NCI-H187 treated with DMSO at 0.1 percent for 48 hours (cell line): Measurements from ENCODE around the gene PRKG1.
"Not testable (repeated sequence)": the region's sequence is repeated elsewhere in the genome, so short reads cannot be mapped to it uniquely, and the experiment has no call there.

ENCODE experiments used
- DNase-seq: peaks from one replicate; lab custom pipeline; 2025; lab: John Stamatoyannopoulos, UW

The PRKG1 gene

DNA sequence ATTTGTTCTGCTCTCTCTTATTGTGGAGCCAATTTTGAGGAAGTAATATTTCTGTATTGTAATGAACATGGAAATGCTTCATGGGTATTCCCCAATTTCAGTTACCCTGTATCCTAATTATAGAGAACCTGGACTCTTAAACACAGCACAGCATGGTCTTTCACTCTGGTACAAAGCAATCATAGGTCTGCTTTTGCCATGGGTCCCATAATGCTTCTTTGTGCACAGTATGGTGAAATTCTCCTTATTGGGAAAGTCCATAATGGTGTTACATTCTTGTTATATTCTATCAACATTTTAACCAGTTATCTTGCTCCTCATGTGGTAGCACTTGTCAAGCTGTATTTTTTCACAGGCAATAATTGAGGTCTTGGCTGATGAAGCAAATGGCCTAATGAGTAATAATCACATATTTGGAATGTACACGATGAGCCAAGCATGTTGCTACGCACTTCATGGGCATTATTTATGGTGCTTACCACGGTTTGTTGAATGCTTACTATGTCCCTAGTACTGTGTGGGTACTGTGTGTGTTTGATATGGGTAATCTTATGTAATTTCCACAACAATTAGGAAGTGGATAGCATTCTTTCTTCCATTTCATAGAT is 42.9 kb downstream of the PRKG1 start:
- no peak for DNase-seq

DNA sequence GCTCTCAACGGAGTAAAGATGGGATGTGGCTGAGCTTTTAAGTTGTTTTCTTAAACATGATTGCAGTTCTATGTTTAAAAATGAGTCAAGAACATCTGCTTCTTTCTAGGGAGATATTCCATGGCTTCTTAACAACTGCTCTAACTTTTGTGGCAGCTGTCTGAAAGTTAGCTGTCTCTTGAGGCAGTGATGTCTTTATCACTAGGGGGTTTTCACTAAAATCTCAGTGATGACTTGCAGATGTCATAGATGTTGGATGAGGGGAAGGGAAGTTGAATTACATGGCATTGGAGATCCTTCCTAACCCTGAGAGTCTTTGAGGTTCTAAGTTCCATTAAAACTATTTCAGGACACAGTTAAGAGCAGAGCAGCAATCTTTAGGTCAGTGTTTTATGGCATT is 43.5 kb downstream of the PRKG1 start:
- no peak for DNase-seq

DNA sequence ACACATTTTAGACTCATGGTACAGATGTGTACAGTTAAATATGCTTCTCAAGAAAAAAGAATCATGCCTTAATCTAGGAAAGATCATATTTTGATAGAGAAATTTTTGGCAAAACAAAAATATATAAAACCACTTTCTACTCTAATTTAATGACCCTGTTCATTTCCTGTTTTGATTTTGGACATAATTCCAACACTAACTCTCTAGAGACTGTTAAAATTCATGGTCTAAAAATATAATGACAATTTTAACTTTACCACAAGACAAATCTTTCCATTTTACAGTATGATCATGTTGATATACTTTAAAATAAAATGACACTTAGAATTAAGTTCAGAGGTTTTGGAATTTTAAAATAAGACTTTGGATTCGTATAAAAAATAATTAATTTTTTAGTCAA is 45.2 kb downstream of the PRKG1 start:
- no peak for DNase-seq

DNA sequence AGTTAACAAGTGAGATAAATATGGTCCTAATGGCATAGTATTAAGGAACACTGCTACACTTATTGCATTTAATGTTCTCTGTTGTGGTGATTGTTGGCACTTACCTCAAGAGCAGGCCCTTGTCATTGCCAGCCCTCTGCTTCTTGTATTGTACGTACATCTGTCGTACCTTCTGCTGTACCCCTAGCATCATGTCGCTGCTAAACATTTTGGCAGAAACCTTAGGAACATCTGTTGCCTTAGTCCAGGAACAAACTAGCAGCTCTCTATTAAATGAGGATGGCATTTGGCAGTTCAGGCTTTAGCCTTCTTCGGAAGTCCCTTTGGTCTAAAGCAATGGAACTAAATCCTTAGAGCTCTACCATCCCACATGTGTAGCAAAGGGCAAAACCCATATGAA is 47.6 kb downstream of the PRKG1 start:
- no peak for DNase-seq

DNA sequence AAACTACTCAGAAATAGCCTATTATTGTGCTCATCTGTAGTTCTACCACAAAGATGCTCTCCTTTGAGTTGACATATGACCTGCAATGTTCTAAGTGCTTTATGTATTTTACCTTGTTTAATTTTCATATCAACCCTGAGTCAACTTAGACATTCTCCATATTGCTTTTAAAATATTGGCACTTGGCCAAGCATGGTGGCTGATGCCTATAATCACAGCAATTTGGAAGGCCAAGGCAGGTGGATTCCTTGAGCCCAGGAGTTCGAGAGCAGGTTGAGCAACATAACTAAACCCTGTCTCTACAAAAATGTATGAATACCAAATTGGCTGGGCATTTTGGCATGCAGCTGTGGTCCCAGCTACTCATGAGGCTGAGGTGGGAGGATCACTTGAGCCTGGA is 50.6 kb downstream of the PRKG1 start:
- DNase-seq = no peak

DNA sequence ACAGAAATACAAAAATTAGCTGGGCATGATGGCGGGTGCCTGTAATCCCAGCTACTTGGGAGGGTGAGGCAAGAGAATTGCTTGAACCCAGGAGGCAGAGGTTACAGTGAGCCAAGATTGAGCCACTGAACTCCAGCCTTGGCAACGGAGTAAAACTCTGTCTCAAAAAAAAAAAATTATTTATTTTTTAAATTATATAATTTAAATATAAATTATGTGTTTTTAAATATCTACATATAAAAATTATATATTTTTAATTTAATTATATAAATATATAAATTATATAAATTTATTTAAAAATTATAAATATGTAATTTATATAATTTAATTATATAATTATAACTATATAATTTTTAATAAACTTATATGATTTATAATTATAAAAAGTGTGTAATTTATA is 51.2 kb downstream of the PRKG1 start:
- DNase-seq = no peak

DNA sequence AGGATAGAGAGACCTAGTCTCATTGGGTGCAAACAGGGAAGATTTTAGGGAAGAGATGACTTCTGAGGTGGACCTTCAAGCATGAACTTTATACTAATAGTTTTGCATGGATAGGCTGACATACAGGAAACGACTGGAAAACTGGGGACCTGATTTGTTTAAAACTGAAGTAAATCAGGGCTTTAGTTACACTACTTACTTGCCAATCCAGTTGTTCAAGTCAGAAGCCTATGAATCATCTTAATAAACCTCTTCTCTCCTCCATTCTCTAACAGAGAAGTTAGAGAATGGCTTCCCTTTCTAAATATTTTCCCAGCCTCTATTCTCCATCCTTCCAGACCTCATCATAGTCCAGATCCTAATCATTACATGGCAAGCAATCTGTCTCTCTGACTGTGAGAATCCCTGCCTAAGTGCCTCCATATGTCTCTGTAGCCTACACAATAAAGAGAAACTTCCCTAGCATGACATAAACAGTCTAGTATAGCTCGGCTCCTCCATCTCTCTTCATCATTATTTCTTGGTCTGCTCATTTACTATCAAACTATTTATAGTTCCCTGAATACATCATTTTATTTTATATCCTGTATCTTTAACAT is 55.8 kb downstream of the PRKG1 start:
- DNase-seq = no peak

DNA sequence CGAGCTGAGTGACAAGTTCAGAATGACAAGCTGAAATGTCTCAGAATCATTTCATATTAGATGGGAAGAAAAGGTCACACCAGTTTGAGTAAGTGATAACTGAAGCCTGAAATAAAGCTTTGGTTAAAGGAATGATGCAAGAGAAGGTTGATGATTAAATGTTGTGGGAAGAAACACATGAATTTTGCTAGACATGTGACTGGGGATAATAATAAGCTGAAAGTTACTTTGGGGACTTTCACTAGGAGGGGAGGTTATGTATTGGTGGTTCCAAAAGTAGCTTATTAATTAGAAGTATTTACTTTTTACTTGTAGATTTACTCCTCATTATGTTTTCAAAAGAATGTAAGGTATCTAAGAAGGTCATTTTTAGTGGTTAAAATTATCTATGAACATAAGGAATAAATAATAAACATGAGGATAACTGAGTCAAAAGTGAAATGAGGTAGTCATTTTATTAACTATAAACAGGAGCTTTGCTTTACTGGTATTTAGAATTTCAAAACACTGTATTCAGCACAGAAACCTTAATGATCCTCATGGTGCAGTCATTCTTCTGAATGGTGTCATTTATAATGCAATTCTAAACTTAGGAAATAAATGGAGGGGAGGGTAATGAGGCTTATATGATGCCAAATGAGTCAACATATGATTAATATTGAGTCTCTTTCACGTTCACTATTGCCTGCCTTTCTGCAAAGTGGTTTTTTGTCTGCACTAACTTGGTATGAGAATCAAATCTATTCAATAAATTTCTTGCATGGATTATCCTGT is 63.7 kb downstream of the PRKG1 start:
- DNase-seq = no peak

DNA sequence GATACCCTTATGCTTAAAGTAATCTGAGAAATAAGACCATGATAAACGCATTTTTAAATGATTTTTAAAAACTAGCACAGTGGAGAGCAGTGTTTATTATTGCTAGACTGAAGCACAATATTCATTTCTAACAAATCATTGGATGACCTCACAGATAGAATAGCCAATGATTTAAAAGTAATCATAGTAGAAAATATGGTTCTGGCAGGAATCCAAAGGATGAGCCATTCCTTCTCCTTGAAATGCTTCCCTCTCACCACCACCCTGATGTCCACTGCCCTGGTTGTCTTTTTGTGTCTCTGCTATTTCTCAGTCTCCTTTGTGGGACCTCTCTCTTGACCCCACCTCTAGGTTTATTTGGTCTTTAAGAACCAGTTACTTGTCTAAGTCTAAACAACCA is 64.9 kb downstream of the PRKG1 start:
- no peak for DNase-seq

DNA sequence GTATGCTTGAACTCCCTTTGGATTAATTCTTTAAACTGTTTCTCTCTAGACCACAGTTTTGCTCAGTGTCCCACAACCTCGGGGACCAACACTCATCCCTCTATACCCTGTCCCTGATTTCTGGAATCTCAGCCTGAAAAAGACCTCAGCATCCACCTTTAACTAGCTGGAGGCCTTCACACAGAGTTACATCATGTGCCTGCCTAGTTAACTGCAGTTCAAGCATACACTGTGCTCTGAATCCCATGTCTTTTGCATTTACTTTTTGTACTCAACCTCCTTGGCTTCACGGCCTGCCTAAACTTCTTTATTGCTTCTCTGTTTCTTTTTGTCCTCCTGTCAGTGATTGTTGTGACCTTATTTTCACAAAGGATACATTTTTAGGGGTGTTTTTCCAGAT is 66.7 kb downstream of the PRKG1 start:
- no peak for DNase-seq

DNA sequence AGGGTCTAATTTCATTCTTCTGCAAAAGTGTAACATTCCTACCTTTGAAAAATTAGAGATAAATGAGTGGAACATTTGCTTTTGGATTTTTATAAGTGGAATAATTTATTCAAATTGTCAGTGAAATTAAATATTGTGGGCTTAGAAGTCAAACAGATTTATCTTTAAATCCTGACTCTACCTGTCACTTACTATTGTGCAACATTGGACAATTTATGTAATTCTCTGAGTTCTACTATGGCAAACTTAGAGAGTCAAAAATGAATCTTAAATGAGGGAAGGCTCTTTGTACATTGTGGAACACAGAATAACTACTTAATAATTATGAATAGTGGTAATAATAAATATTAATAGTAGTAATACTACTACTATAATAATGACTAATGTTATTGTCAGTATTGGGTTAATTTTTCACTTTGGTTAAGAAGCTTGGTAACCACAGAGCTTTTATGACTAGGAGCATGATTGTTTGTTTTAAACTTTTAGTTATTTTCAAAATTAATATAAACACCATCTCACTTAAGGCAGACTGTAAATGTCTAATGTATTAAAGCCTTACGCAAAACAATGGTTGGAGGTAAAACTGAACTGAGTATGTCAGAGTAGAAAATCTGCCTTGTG is 70.0 kb downstream of the PRKG1 start:
- no peak for DNase-seq

DNA sequence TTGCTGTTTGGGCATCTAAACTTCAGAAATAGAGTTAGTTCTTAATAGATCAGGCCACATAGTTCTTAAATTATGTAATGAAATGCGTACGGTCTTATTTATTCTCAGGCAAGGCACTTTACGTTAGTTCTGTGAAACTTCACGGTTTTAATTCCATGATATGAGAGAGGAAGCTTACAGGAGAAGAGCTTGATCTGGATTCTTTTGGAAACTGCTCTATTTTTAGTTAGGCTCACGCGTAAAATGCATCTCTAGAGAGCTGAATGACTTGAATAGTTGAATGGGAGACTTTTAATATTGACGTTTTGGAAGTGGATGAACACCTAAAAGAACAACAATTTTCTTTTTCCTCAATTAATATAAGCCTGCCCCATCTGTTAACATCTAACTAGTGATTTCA is 71.1 kb downstream of the PRKG1 start:
- no peak for DNase-seq

DNA sequence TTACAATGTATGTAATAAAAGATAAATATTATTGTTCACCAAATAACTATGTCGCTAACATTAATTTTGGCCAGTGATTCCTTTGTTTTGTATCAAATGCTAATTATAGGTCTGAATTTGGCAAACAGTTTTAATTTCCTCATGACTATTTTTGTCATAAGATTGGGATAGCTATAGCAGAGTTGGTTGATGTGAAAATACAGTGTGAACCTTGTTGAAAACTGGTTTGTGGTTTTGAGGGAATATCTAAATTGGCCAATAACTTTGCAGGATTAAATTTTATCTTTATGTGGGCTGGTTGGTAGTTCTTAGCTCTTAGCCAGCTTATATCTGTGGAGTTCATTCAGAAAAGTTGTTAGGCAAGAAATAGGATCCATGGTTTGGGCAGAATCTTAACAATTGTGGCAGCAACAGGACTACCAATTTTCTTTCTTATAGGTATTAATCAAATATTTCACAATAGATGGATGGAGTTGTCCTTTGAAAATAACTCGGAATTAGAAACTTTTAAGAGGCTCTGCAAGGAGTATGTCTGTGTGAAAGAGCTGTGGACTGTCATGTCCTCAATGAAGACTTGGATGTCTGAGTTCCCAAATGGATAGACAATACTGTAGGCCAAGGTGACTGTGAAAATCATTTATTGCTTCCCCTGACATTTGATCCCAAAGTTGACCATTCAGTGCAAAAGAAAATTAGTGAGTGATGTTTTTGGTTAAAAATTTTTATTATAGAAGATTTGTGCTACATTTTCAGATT is 73.5 kb downstream of the PRKG1 start:
- no peak for DNase-seq

DNA sequence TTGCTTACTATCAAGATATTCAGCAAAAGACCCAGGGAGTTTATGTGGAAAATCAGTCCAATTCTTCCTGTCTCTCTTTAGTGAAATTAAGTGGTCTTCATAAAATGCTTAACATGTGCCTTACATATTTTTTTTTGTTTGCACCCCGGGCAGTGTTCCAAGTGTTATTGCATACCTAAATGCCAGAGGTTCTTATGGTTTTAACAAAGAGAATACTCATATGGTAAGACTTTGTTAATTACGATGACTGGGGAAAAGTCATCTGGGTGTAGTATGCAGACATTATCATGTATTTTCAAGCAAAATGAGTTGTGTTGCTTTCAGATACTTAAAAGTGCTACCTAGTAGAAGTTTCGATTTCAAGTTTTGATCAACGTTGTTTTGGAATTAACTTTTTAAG is 82.6 kb downstream of the PRKG1 start:
- no peak for DNase-seq

DNA sequence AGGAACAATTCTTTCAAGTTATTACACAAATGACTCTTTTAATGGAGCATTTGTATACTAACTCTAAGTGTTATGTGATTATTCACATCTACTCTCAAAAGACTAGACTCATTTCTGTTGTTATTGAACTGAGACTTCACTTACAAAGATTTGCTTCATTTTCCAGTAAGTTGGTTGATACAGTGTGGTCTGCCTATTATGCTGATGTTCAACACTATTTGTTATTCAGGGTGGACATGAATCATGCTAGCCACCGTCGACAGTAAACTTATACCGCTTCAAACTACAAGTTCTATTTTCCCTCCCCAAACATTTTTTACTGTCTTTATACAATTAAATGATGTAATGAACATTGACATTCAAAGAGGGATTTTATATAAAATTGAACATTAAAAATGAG is 84.5 kb downstream of the PRKG1 start:
- no peak for DNase-seq

DNA sequence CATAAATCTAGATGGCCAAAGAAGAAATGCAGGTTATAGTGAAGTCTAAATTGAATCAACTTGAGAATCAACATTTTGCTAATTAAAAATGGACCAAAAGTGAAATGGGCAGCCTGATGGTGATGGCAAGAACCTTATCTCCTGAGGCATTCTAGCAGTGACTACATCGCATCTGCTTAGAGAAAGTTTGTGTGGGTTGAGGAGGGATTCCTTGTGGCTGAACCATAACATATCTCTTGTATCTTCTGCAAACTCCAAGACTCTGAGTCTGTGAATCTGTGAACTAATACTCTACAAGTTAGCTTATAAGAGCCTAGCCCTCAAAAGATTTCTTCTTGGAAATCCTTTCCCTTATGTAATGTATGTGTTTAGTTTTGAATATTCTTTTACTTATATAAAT is 85.6 kb downstream of the PRKG1 start:
- DNase-seq = no peak

DNA sequence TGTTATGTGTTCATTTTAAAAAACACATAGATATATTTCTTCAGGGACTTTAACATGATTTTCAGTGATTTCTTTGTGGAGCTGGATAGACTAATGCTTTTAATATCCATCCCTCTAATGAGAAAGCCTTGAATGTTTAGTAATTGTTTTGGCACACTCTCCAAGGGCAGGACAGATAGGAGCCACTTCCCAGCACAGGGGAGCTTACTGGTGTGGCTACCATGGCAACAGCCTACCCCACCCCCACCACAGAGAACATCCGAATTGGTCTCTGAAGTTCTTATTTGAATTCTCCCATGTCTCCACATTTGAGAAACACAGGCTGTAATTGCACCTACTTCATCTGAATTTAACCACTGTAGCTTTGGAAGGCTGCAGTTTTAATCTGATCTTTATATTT is 87.7 kb downstream of the PRKG1 start:
- DNase-seq = no peak

DNA sequence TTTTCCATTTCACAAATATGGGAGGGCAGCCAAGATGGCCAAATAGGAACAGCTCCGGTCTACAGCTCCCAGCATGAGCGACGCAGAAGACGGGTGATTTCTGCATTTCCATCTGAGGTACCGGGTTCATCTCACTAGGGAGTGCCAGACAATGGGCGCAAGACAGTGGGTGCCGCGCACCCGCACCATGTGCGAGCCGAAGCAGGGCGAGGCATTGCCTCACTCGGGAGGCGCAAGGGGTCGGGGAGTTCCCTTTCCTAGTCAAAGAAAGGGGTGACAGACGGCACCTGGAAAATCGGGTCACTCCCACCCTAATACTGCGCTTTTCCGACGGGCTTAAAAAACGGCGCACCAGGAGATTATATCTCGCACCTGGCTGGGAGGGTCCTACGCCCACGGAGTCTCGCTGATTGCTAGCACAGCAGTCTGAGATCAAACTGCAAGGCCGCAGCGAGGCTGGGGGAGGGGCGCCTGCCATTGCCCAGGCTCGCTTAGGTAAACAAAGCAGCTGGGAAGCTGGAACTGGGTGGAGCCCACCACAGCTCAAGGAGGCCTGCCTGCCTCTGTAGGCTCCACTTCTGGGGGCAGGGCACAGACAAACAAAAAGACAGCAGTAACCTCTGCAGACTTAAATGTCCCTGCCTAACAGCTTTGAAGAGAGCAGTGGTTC is 89.2 kb downstream of the PRKG1 start:
- not testable (repeated sequence) for DNase-seq

DNA sequence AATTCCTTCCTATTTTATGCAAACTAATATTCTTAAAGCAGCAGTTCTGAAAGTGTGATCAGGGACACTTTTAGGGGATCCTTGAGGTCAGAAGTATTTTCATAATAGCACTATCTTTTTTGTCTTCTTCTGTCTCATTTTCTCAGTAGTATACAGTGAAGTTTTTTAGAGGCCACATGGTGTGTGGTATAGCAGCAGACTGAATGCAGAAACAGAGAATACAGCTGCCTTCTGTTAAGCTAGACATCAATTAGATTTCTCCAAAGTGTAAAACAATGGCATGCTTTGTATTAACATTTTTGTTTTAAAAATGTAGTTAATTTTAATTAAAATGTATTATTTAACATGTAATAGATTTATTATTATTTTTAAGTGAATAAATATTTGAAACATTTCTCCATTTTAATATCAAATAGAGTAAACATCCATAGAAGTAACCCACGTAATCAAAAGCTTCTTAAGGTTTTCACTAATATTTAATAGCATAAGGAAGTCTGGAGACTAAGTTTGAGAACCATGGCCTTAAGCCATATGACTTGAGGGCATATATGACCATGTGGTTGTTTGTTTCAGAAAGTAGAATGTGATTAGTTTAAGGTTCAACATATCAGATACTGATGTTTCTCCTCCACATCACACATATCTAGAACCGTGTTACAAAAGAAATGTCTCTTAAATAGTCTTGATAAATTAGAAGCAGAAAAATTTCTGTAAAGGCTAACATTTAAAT is 94.0 kb downstream of the PRKG1 start:
- DNase-seq = no peak

DNA sequence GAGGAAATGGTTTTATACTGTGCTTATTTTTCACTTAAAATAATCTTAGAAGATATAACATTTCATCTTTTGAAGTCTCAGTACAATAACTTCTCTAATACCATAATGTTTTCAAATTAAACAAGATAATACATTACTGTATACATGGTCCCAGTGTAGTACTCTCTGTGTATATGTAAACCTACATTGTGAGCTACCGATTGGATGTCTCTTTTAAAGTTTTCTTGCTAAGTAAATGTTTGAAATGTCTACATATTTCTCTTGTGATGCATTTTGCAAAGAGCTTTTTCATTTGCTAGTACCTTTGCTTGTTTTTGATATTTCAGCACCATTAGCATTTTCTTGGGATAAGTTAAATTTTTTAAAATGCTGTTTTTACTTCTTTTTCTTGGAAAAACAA is 94.8 kb downstream of the PRKG1 start:
- DNase-seq = no peak
